Right atrium auricular region (tissue), 2 donors: ENCODE data around the gene SCFD2. TPM values are rescaled to one million over a fixed set of nuclear protein-coding genes. Genes with fewer than 3 reads are reported as not detected.

ENCODE experiments used
- DNase-seq: peaks from one replicate; pipeline ENCODE4 v3.0.0-alpha.2; 2019; ENCODE audit warnings: low spot score
- H3K27ac ChIP-seq, 2 donors: fragments of 200-600 bp; sonication (generic); 1 replicate in 1 of 2; 2 replicates in 1 of 2; pipeline ENCODE4 v1.5.1; 2016 to 2019
- H3K27me3 ChIP-seq, 2 donors: fragments of 200-600 bp; sonication (generic); one replicate each; pipeline versions ENCODE4 v1.5.1 to v1.6.0; 2017 to 2019
- H3K36me3 ChIP-seq: fragments of 200-600 bp; sonication (generic); one replicate; pipeline ENCODE4 v1.5.1; 2016
- H3K4me1 ChIP-seq, 2 donors: fragments of 200-600 bp; sonication (generic); one replicate each; pipeline versions ENCODE4 v1.5.1 to v1.6.0; 2017 to 2019
- H3K4me3 ChIP-seq, 2 donors: fragments of 200-600 bp; sonication (generic); 1 replicate in 1 of 2; 2 replicates in 1 of 2; pipeline ENCODE4 v1.5.1; 2017 to 2019; ENCODE audit warnings: mild to moderate bottlenecking in 1 of 2, moderate library complexity in 1 of 2
- H3K9me3 ChIP-seq, 2 donors: fragments of 200-600 bp; sonication (generic); one replicate each; pipeline ENCODE4 v1.5.1; 2019
- total RNA-seq, 2 donors: library from RNA; depleted of rRNA; stranded (reverse); fragments of >200 nt; gene quantifications; one replicate each; pipeline ENCODE4 v1.1.0, GENCODE V29; 2016
- TF ChIP-seq, protein P1 (sequence below), 2 donors: fragments of 200-600 bp; sonication (generic); IDR thresholded peaks; one replicate each; pipeline ENCODE4 v1.5.1; 2019; ENCODE audit warnings: antibody characterized with exemption in 2 of 2

SCFD2 gene
- total RNA-seq, 2 donors from 2014 or later, result 8.1 to 9.4 TPM

DNA sequence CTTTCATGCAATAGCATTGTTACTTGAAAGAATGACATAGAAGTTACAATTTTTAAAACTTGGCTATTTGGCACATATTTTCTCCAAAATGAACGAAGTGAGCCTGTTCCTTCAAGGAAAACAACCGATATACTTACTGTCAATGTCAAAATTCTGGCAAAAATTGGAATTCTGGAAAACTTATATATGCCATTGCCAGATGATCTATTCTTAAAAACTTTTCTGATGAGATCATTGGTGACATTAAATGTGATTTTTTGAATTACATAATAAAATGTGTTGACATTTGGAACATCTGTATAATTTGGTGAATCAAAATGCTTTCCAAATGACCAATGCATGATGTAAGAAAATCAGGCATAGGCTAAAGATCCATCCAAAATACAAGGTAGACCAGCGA lies 209.0 kb downstream of the SCFD2 start:
- TF ChIP-seq, protein P1, sequence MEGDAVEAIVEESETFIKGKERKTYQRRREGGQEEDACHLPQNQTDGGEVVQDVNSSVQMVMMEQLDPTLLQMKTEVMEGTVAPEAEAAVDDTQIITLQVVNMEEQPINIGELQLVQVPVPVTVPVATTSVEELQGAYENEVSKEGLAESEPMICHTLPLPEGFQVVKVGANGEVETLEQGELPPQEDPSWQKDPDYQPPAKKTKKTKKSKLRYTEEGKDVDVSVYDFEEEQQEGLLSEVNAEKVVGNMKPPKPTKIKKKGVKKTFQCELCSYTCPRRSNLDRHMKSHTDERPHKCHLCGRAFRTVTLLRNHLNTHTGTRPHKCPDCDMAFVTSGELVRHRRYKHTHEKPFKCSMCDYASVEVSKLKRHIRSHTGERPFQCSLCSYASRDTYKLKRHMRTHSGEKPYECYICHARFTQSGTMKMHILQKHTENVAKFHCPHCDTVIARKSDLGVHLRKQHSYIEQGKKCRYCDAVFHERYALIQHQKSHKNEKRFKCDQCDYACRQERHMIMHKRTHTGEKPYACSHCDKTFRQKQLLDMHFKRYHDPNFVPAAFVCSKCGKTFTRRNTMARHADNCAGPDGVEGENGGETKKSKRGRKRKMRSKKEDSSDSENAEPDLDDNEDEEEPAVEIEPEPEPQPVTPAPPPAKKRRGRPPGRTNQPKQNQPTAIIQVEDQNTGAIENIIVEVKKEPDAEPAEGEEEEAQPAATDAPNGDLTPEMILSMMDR (IDR thresholded peaks at IDR 0.05), result no peak
- no peaks in the 10 kb centered on the region for H3K9me3 ChIP-seq
- no peak for DNase-seq

DNA sequence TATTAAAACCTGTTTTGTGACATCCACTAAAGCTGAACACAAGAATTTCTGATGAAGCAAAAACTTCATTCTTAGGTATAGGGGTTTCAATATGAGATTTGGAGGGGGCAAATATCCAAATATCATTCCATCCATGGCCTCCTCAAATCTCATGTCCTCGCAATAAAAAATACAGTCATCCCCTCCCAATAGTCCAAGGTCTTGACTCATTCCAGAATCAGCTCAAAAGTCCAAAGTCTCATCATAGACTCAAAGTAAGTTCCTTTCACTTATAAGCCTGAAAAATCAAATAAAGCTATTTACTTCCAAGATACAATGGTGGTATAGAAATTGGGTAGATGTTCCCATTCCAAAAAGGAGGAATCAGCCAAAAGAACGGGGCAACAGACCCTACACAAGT lies 213.4 kb downstream of the SCFD2 start:
- no peak overlapping the region for H3K4me3 ChIP-seq
- H3K27me3 ChIP-seq, result no peaks in the 10 kb centered on the region
- TF ChIP-seq, protein P1 (IDR thresholded peaks at IDR 0.05), result no peak
- DNase-seq, result no peak
- H3K4me1 ChIP-seq, result peaks cover 0 to 7% of the 10 kb centered on the region in 2 donors
- no peak overlapping the region for H3K27ac ChIP-seq
- H3K9me3 ChIP-seq, result no peaks in the 10 kb centered on the region
- H3K36me3 ChIP-seq, result no peaks in the 10 kb centered on the region

More for the DNA sequence above, 209.0 kb downstream of the SCFD2 start:
- H3K36me3 ChIP-seq, result no peaks in the 10 kb centered on the region
- no peak overlapping the region for H3K4me3 ChIP-seq
- H3K27me3 ChIP-seq, result no peaks in the 10 kb centered on the region
- H3K27ac ChIP-seq, result no peak overlapping the region
- peaks cover 0 to 7% of the 10 kb centered on the region in 2 donors for H3K4me1 ChIP-seq

DNA sequence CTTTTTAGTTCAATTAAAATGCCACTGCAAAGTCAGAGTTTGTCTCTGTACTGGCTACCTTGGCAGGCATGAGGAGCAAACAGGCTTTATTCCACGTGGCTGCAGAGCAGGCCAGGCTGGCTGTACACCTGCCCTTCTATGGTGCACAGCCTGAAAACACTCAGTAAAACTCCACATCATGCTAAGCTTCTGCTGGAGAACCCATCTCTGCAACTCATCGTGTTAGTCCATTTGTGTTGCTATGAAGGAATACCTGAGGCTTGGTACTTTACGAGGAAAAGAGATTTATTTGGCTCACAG lies 214.4 kb downstream of the SCFD2 start:
- no peak overlapping the region for H3K4me3 ChIP-seq
- DNase-seq, result no peak
- no peaks in the 10 kb centered on the region for H3K27me3 ChIP-seq
- no peaks in the 10 kb centered on the region for H3K36me3 ChIP-seq
- H3K4me1 ChIP-seq, result peaks cover 0 to 7% of the 10 kb centered on the region in 2 donors
- TF ChIP-seq, protein P1 (IDR thresholded peaks at IDR 0.05), result no peak
- no peaks in the 10 kb centered on the region for H3K9me3 ChIP-seq
- no peak overlapping the region for H3K27ac ChIP-seq

DNA sequence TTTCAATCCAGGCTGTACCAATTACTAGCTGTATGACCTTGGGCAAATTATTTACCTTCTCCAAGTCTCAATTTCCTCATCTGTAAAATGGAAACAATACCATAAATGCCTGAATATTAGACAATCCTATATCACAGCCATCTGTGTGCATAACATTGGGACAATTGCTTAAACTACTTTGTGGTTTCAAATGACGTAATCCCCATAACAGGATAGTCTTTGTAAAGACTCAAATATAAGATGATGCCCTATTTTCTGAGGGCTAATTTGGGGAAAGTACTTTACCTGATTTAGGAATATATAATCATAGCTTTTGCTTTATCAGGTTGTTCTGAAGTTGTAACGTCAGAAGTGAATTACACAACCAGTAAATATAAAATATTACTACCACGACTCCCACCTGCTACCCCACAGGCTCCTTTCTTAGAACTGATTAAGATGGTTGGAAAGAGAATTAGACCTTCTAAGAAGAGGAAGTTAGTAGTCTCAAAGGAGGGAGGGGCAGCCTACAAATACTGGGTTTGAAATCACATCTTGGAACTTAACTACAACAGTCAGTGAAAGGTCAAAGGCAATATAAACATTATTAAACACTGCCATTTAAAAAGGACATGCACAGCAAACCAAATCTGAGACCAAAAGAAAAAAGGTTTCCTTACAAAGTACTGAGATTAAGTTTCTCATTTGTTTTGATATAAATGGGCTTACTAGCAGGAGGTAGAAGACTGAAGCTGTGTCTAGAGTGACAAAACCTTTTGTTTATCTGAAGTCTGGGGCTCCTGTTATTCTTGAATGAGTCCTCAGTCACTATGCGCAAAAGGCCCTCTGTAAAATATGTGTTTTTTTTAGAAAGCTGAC lies 215.0 kb downstream of the SCFD2 start:
- Histone ChIP-seq H3K36me3 (no peaks in the 10 kb centered on the region), H3K27ac (no peak overlapping the region), H3K4me3 (no peak overlapping the region), H3K4me1 (peaks cover 0 to 7% of the 10 kb centered on the region in 2 donors), H3K9me3 (no peaks in the 10 kb centered on the region), H3K27me3 (no peaks in the 10 kb centered on the region)
- no peak for DNase-seq
- TF ChIP-seq, protein P1 (IDR thresholded peaks at IDR 0.05), result no peak

DNA sequence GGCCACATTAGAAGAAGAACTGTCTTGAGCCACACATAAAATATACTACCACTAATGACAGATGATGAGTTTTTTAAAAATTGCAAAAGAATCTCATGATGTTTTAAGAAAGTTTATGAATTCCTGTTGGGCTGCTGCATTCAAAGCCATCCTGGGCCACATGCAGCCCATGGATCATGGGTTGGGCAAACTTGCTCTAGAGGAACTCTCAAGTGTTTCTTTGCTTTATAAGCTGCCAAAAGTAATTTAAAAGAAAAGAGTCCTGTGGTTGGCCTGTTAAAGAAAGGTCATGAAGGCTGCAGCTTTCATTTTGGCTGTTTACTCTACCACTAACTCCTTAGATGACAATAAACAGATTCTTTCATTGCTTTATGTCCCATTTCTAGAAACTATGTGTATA lies 218.2 kb downstream of the SCFD2 start:
- Histone ChIP-seq H3K27ac (no peak overlapping the region), H3K4me3 (no peak overlapping the region), H3K27me3 (no peaks in the 10 kb centered on the region), H3K9me3 (no peaks in the 10 kb centered on the region), H3K4me1 (peaks cover 0 to 7% of the 10 kb centered on the region in 2 donors), H3K36me3 (no peaks in the 10 kb centered on the region)
- TF ChIP-seq, protein P1 (IDR thresholded peaks at IDR 0.05), result no peak
- no peak for DNase-seq

DNA sequence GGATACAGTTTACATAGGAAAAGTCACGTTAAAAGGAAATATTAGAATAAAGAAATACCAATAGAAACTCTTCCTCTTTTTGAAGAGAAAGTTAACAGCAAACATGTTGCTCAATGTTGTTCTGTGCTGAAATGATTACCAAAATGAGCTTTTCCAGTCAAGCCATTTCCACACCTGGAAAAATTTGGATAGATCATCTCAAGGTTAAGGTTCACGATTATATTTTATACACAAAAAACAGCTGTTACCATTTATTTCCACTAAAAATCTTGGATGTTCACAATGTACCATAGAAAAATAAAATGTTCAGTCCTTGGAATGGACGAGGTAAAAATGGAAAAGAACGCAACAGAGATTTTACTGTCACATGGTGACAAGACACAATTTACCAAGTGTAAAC lies 218.7 kb downstream of the SCFD2 start:
- H3K27ac ChIP-seq, result no peak overlapping the region
- TF ChIP-seq, protein P1 (IDR thresholded peaks at IDR 0.05), result no peak

More for the DNA sequence above, 218.7 kb downstream of the SCFD2 start:
- DNase-seq, result no peak
- no peaks in the 10 kb centered on the region for H3K9me3 ChIP-seq
- peaks cover 0 to 7% of the 10 kb centered on the region in 2 donors for H3K4me1 ChIP-seq
- H3K27me3 ChIP-seq, result no peaks in the 10 kb centered on the region
- H3K4me3 ChIP-seq, result no peak overlapping the region
- H3K36me3 ChIP-seq, result no peaks in the 10 kb centered on the region
